ENCODE measurements around the gene KRT15.

The KRT15 gene

GRCh38 chr17:41548844-41549595 lies 30.3 kb upstream of the KRT15 start:
- TF ChIP-seq SIN3A (IDR thresholded peaks at IDR 0.05; ENCODE audit: borderline replicate concordance, insufficient read depth, low read length) (no peak), POLR2AphosphoS5 (IDR thresholded peaks at IDR 0.05; ENCODE audit: low read depth, low read length) (no peak), TAF1 (IDR thresholded peaks at IDR 0.05; ENCODE audit: borderline replicate concordance, insufficient read depth, low read length) (no peak), REST (IDR thresholded peaks at IDR 0.05; ENCODE audit: insufficient read depth in 1 of 2, low read depth in 2 of 2, low read length in 2 of 2) (no peak), FOXP2 (optimal IDR thresholded peaks at IDR 0.05; ENCODE audit: borderline replicate concordance, extremely low read depth, extremely low read length, insufficient read depth) (peak; percentile 26)

- TF ChIP-seq TAF1 (IDR thresholded peaks at IDR 0.05; ENCODE audit: borderline replicate concordance, insufficient read depth, low read length) (no peak), FOXP2 (optimal IDR thresholded peaks at IDR 0.05; ENCODE audit: borderline replicate concordance, extremely low read depth, extremely low read length, insufficient read depth) (peak; percentile 42)
Measured at GRCh38 chr17:41547921-41548843, 29.5 kb upstream of the KRT15 start.

GRCh38 chr17:41547378-41547841 lies 28.7 kb upstream of the KRT15 start:
- TF ChIP-seq FOXP2 (optimal IDR thresholded peaks at IDR 0.05; ENCODE audit: borderline replicate concordance, extremely low read depth, extremely low read length, insufficient read depth) (no peak), POLR2AphosphoS5 (IDR thresholded peaks at IDR 0.05; ENCODE audit: low read depth, low read length) (no peak), REST (IDR thresholded peaks at IDR 0.05; ENCODE audit: insufficient read depth in 1 of 2, low read depth in 2 of 2, low read length in 2 of 2) (no peak), TAF1 (IDR thresholded peaks at IDR 0.05; ENCODE audit: borderline replicate concordance, insufficient read depth, low read length) (no peak), SIN3A (IDR thresholded peaks at IDR 0.05; ENCODE audit: borderline replicate concordance, insufficient read depth, low read length) (no peak)

GRCh38 chr17:41546819-41547218 lies 28.1 kb upstream of the KRT15 start:
- TF ChIP-seq REST (IDR thresholded peaks at IDR 0.05; ENCODE audit: insufficient read depth in 1 of 2, low read depth in 2 of 2, low read length in 2 of 2) (no peak), TAF1 (IDR thresholded peaks at IDR 0.05; ENCODE audit: borderline replicate concordance, insufficient read depth, low read length) (no peak), POLR2AphosphoS5 (IDR thresholded peaks at IDR 0.05; ENCODE audit: low read depth, low read length) (no peak), SIN3A (IDR thresholded peaks at IDR 0.05; ENCODE audit: borderline replicate concordance, insufficient read depth, low read length) (no peak), FOXP2 (optimal IDR thresholded peaks at IDR 0.05; ENCODE audit: borderline replicate concordance, extremely low read depth, extremely low read length, insufficient read depth) (no peak)

GRCh38 chr17:41545829-41546410 lies 27.2 kb upstream of the KRT15 start:
- TF ChIP-seq TAF1 (IDR thresholded peaks at IDR 0.05; ENCODE audit: borderline replicate concordance, insufficient read depth, low read length) (no peak), FOXP2 (optimal IDR thresholded peaks at IDR 0.05; ENCODE audit: borderline replicate concordance, extremely low read depth, extremely low read length, insufficient read depth) (no peak), REST (IDR thresholded peaks at IDR 0.05; ENCODE audit: insufficient read depth in 1 of 2, low read depth in 2 of 2, low read length in 2 of 2) (no peak), POLR2AphosphoS5 (IDR thresholded peaks at IDR 0.05; ENCODE audit: low read depth, low read length) (no peak), SIN3A (IDR thresholded peaks at IDR 0.05; ENCODE audit: borderline replicate concordance, insufficient read depth, low read length) (no peak)

All from PFSK-1 (cell line).